Progenitor cell of endocrine pancreas (in vitro differentiated cells): ENCODE measurements around the gene MCMBP. TPM values are rescaled to one million over a fixed set of nuclear protein-coding genes. Genes with fewer than 3 reads are reported as not detected.
A peak's percentile ranks its signal among the peaks of the same experiment; 100 is the strongest.
"Not testable (repeated sequence)": the region's sequence is repeated elsewhere in the genome, so short reads cannot be mapped to it uniquely, and the experiment has no call there.

Source experiments
- DNase-seq: peaks from one replicate; pipeline ENCODE4 v3.0.0; 2021; ENCODE audit warnings: low spot score; ENCODE audit not compliant: unreplicated experiment
- H3K27ac Mint-ChIP-seq: 2 replicates; pipeline ENCODE4 v1.8.0; 2021; ENCODE audit warnings: mild to moderate bottlenecking, moderate library complexity, mixed read lengths
- H3K27me3 Mint-ChIP-seq: 2 replicates; pipeline ENCODE4 v1.8.0; 2021; ENCODE audit warnings: mixed read lengths
- H3K36me3 Mint-ChIP-seq: 2 replicates; pipeline ENCODE4 v1.8.0; 2022; ENCODE audit warnings: mixed read lengths; ENCODE audit not compliant: insufficient read depth
- H3K4me1 Mint-ChIP-seq: 2 replicates; pipeline ENCODE4 v1.8.0; 2021; ENCODE audit warnings: low read depth, mixed read lengths
- H3K4me3 Mint-ChIP-seq: 2 replicates; pipeline ENCODE4 v1.8.0; 2021; ENCODE audit warnings: low read depth, mild to moderate bottlenecking, moderate library complexity, mixed read lengths
- H3K9me3 Mint-ChIP-seq: 2 replicates; pipeline ENCODE4 v1.8.0; 2021; ENCODE audit warnings: low read depth, mixed read lengths
- total RNA-seq: library from RNA; stranded (reverse); gene quantifications from 2 replicates; pipeline ENCODE4 v1.2.1, GENCODE V29; 2021
- TF ChIP-seq, protein P1 (sequence below): fragments of 200-600 bp; sonication (generic); IDR thresholded peaks from one replicate; pipeline ENCODE4 v1.5.0; 2021; ENCODE audit warnings: antibody characterized with exemption, mild to moderate bottlenecking; ENCODE audit not compliant: unreplicated experiment

The MCMBP gene
- total RNA-seq, 1 donor from 2014 or later = 44.9 TPM

DNA sequence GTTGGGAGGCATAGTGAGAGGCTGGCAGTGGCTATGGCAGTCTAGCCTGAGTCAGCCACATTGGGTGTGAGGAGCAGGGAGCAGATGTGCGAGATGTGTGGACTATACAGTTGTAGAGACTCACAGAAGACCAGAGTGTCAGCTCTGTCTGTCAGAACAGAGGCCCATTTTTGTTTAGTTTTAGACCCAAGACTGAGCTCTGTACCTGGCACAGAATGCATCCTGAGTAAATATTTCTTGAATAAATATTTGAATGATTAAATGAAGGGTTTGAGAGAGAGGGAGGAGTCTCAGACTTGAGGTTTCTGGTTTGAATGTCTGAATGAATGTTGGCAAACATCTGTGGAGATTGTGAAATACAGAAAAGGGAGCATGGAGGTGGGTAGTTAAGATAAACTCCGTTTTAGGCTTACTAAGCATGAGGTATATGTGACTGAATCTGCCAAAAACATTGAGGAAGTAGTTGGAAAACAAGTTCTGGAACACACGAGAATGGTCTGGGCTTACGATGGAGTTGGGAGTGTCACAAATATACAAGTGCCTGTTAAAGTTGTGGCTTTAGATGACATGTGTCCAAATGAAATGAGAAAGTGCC, 23.5 kb upstream of the MCMBP start:
- Mint-ChIP-seq H3K4me3 (peak overlapping the region; percentile 17), H3K4me1 (peaks cover 40% of the 10 kb centered on the region), H3K9me3 (peaks cover 2% of the 10 kb centered on the region), H3K36me3 (peaks cover 10% of the 10 kb centered on the region), H3K27ac (peak overlapping the region; percentile 81), H3K27me3 (no peaks in the 10 kb centered on the region)
- TF ChIP-seq, protein P1, sequence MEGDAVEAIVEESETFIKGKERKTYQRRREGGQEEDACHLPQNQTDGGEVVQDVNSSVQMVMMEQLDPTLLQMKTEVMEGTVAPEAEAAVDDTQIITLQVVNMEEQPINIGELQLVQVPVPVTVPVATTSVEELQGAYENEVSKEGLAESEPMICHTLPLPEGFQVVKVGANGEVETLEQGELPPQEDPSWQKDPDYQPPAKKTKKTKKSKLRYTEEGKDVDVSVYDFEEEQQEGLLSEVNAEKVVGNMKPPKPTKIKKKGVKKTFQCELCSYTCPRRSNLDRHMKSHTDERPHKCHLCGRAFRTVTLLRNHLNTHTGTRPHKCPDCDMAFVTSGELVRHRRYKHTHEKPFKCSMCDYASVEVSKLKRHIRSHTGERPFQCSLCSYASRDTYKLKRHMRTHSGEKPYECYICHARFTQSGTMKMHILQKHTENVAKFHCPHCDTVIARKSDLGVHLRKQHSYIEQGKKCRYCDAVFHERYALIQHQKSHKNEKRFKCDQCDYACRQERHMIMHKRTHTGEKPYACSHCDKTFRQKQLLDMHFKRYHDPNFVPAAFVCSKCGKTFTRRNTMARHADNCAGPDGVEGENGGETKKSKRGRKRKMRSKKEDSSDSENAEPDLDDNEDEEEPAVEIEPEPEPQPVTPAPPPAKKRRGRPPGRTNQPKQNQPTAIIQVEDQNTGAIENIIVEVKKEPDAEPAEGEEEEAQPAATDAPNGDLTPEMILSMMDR = no peak
- no peak for DNase-seq

DNA sequence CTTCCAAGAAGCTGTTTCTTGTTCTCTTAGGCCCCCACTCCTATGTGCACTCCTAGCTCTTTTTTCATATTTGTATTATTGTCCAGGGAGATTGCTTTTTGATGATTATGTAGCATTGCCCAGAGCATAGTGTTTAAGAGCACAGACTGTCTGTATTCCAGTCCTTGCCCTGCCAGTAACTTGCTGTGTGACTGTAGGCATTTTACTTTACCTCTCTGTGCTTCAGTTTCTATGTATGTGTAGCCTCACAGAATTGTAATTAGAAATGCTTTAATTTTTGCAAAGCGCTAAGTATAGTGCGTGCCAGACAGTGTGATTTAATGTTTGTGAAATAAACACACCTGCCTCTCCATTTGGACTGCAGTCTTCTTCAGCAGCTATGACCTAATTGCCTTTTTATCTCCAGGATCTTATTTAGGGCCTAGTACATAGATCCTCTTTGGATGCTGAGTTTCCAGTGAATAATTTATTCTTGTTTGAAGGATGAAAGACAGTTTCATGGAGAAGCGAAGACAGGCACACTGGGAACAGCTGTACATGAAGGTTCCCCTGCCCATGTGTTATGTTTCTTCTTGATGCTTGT, 21.3 kb upstream of the MCMBP start:
- peaks cover 8% of the 10 kb centered on the region for H3K36me3 Mint-ChIP-seq
- TF ChIP-seq, protein P1 = no peak
- H3K27me3 Mint-ChIP-seq = no peaks in the 10 kb centered on the region
- peak overlapping the region; percentile 12 for H3K27ac Mint-ChIP-seq
- H3K4me3 Mint-ChIP-seq = peak overlapping the region; percentile 99
- no peak for DNase-seq
- H3K4me1 Mint-ChIP-seq = peaks cover 42% of the 10 kb centered on the region
- peaks cover 2% of the 10 kb centered on the region for H3K9me3 Mint-ChIP-seq

DNA sequence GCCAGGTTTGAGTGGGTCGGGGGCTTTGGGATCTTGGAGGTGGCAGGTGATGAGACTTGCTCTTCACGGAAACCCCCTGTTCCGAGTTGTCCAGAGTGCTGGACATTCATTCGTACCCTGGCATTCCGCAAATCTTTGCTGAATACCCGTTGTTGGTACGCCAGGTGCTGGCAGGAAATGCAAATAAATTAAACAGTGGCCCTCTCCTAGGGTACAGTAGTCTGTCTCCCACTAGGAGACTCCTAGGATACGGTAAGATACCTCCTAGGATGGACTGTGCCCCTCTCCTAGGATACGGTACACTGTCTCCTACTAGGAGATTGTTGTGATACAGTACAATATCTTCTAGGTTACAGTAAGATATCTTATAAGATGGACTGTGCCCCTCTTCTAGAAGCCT, 20.4 kb upstream of the MCMBP start:
- peak overlapping the region; percentile 99 for H3K4me3 Mint-ChIP-seq
- H3K27ac Mint-ChIP-seq = peak overlapping the region; percentile 98
- no peaks in the 10 kb centered on the region for H3K27me3 Mint-ChIP-seq
- H3K9me3 Mint-ChIP-seq = peaks cover 2% of the 10 kb centered on the region
- peaks cover 42% of the 10 kb centered on the region for H3K4me1 Mint-ChIP-seq
- DNase-seq = no peak
- TF ChIP-seq, protein P1 = no peak
- H3K36me3 Mint-ChIP-seq = peaks cover 4% of the 10 kb centered on the region

DNA sequence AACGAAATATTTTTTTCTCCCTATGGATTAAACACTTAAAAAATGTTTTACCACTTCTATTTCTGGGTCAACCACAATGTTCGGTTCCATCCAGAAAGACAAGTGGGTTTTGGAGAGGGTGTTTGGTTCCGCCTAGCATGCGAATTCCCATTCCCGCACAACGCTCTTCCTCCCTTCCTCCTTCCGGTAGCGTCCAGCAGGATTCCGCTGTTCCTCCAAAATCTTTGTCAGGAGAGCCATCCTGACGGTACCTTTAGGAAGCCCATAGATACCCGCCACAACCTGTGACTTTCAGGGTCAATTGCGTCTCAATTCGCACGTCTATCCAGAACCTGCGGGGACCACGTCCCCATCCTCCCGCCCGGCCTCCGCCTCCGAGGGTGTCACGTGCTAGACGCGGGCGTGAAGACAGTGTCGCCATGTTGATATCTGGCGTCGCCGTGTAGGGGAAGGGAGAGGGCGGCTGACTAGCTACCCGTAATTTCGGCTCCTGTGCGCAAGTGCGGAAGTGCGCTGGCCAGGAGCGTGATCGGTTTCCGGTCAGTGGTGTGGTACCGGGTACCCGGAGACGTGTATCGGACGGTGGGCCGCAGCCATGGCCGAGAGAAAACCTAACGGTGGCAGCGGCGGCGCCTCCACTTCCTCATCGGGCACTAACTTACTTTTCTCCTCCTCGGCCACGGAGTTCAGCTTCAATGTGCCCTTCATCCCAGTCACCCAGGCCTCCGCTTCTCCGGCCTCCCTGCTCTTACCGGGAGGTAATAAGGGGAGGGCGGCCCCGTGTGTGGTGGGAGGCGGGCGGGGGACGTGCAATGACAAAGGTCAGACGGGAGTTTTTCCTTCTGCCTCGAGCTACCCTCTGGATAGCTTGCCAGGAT, 19.8 kb upstream of the MCMBP start, which contains the start of gene SEC23IP:
Gene SEC23IP (plus strand): TSS at position 543 of the 878 bp plus-strand sequence. CDS start 53 bp downstream, at position 596.
- peak within 1 kb of the TSS; percentile 98 for H3K27ac Mint-ChIP-seq
- TF ChIP-seq, protein P1 = no peak
- H3K4me3 Mint-ChIP-seq = peak within 1 kb of the TSS; percentile 99
- peak; percentile 77 for DNase-seq
- peaks cover 41% of the 10 kb centered on the region for H3K4me1 Mint-ChIP-seq
- peaks cover 4% of the 10 kb centered on the region for H3K36me3 Mint-ChIP-seq
- no peaks in the 10 kb centered on the region for H3K27me3 Mint-ChIP-seq
- peaks cover 2% of the 10 kb centered on the region for H3K9me3 Mint-ChIP-seq

DNA sequence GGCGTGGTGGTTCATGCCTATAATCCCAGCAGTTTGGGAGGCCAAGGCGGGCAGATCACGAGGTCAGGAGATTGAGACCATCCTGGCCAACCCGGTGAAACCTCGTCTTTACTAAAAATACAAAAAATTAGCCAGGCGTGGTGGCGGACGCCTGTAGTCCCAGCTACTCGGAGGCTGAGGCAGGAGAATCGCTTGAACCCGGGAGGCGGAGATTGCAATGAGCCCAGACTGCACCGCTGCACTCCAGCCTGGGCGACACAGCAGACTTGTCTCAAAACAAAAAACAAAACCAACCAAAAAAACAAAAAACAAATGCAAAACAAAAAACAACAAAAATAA, 19.2 kb upstream of the MCMBP start:
- H3K27ac Mint-ChIP-seq, DNase-seq, H3K36me3 Mint-ChIP-seq, H3K9me3 Mint-ChIP-seq, H3K27me3 Mint-ChIP-seq: not testable (repeated sequence)
- Mint-ChIP-seq H3K4me1 (peaks cover 35% of the 10 kb centered on the region), H3K4me3 (peak overlapping the region; percentile 99)

DNA sequence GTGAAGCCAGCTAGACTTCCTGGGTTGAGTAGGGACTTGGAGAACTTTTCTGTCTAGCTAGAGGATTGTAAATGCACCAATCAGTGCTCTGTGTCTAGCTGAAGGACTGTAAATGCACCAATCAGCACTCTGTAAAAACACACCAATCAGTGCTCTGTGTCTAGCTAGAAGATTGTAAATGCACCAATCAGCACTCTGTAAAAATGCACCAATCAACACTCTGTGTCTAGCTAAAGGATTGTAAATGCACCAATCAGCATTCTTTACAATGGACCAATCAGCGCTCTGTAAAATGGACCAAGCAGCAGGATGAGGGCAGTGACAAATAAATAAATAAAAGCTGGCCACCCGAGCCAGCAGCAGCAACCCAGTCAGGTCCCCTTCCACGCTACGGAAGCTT, 17.7 kb upstream of the MCMBP start:
- not testable (repeated sequence) for H3K9me3 Mint-ChIP-seq, H3K27ac Mint-ChIP-seq, H3K27me3 Mint-ChIP-seq, DNase-seq, H3K4me3 Mint-ChIP-seq, H3K36me3 Mint-ChIP-seq
- peaks cover 20% of the 10 kb centered on the region for H3K4me1 Mint-ChIP-seq

DNA sequence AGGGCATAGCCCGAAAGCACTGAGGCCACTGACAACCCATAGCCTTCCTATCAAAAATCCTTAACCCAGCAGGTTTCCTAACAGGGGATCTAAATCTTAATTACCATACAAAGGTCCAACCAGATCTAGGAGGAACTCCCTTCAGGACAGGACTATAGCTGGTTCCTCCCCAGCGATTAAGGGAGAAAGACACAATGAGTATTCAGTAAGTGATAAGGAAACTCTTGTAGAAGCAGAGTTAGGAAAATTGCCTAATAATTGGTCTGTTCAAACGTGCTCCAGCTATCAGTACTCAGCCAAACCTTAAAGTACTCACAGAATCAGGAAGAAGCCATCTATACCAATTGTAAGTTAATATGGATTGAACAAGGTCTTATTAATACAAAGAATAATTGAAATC, 16.6 kb upstream of the MCMBP start:
- H3K9me3 Mint-ChIP-seq, H3K27me3 Mint-ChIP-seq, H3K4me3 Mint-ChIP-seq, DNase-seq, H3K27ac Mint-ChIP-seq, H3K36me3 Mint-ChIP-seq: not testable (repeated sequence)
- H3K4me1 Mint-ChIP-seq = peaks cover 16% of the 10 kb centered on the region

DNA sequence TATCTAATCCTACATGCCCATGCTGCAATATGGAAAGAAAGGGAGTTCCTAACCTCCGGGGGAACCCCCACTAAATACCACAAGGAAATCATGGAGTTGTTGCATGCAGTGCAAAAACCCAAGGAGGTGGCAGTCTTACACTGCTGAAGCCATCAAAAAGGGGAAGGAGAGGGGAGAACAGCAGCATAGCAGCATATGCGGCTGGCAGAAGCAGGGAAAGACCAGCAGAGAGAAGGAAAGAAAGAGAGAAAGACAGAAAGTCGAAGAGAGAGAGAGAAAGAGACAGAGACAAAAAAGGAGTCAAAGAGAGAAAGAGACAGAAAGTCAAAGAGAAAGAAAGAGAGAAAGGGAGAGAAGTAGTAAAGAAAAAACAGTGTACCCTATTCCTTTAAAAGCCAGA, 16.1 kb upstream of the MCMBP start:
- H3K9me3 Mint-ChIP-seq, DNase-seq, H3K27me3 Mint-ChIP-seq, H3K4me3 Mint-ChIP-seq, H3K27ac Mint-ChIP-seq, H3K36me3 Mint-ChIP-seq: not testable (repeated sequence)
- peaks cover 11% of the 10 kb centered on the region for H3K4me1 Mint-ChIP-seq

DNA sequence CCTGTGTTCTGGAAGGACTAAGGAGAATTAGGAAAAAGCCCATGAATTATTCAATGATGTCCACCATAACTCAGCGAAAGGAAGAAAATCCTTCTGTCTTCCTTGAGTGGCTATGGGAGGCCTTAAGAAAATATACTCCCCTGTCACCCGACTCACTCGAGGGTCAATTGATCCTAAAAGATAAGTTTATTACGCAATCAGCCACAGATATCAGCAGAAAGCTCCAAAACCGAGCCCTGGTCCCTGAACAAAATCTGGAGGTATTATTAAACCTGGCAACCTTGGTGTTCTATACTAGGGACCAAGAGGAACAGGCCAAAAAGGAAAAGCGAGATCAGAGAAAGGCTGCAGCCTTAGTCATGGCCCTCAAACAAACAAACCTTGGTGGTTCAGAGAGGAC, 13.4 kb upstream of the MCMBP start:
- H3K4me3 Mint-ChIP-seq, H3K36me3 Mint-ChIP-seq, DNase-seq, H3K9me3 Mint-ChIP-seq, H3K27ac Mint-ChIP-seq, H3K4me1 Mint-ChIP-seq, H3K27me3 Mint-ChIP-seq: not testable (repeated sequence)
